Activated T-cell treated with anti-CD3 and anti-CD28 coated beads, Interleukin-2, amount 50 U/mL, for 72 hours (primary cell): Measurements from ENCODE around the gene NXPH4. TPM values are rescaled to one million over a fixed set of nuclear protein-coding genes. Genes with fewer than 3 reads are reported as not detected.

Experiments used
- ATAC-seq, 2 donors: fragments of 150-1000 bp; cut with Tn5 transposase; replicated peaks in 1 of 2; 2 replicates each; pipeline ENCODE4 v1.10.0; 2021; ENCODE audit warnings: moderate library complexity in 2 of 2, mild to moderate bottlenecking in 1 of 2
- DNase-seq, 2 donors: peaks; one replicate each; pipeline ENCODE4 v3.0.0; 2021 to 2022; ENCODE audit warnings: mixed read lengths in 1 of 2
- H3K27ac Mint-ChIP-seq: one replicate; pipeline ENCODE4 v1.8.0; 2022; ENCODE audit warnings: mild to moderate bottlenecking, moderate library complexity, mixed read lengths
- H3K27me3 Mint-ChIP-seq: one replicate; pipeline ENCODE4 v1.8.0; 2022; ENCODE audit warnings: low read depth, mixed read lengths
- H3K36me3 Mint-ChIP-seq, 2 donors: one replicate each; pipeline ENCODE4 v1.8.0; 2022; ENCODE audit warnings: mixed read lengths in 2 of 2, mild to moderate bottlenecking in 1 of 2; ENCODE audit not compliant: insufficient read depth in 2 of 2
- H3K4me1 Mint-ChIP-seq: one replicate; pipeline ENCODE4 v1.8.0; 2022; ENCODE audit warnings: low read depth, mixed read lengths
- H3K4me3 Mint-ChIP-seq, 2 donors: one replicate each; pipeline ENCODE4 v1.8.0; 2022; ENCODE audit warnings: mild to moderate bottlenecking in 2 of 2, mixed read lengths in 2 of 2, moderate library complexity in 2 of 2
- H3K9me3 Mint-ChIP-seq, 2 donors: one replicate each; pipeline ENCODE4 v1.8.0; 2022; ENCODE audit warnings: mixed read lengths in 2 of 2
- total RNA-seq, 2 donors: library from RNA; stranded (reverse); gene quantifications; one replicate each; pipeline ENCODE4 v1.2.3, GENCODE V29; 2022

NXPH4 gene
- total RNA-seq, 2 donors from 2014 or later = 1.5 to 2.3 TPM

- peaks cover 78% of the 10 kb centered on the region for H3K4me1 Mint-ChIP-seq
- no peak for ATAC-seq
These were observed 20.5 kb downstream of the NXPH4 start for GRCh38 chr12:57236925-57237595.

GRCh38 chr12:57237596-57237931, 21.0 kb downstream of the NXPH4 start:
- DNase-seq (no peak), ATAC-seq (no peak)
- H3K9me3 Mint-ChIP-seq = no peaks in the 10 kb centered on the region
- peaks cover 17 to 29% of the 10 kb centered on the region in 2 donors for H3K36me3 Mint-ChIP-seq
- H3K27me3 Mint-ChIP-seq = peaks cover 42% of the 10 kb centered on the region
- no peak overlapping the region for H3K27ac Mint-ChIP-seq
- H3K4me1 Mint-ChIP-seq = peaks cover 82% of the 10 kb centered on the region
- H3K4me3 Mint-ChIP-seq = peak overlapping the region; percentile 89 to 100

More at GRCh38 chr12:57236925-57237595, 20.5 kb downstream of the NXPH4 start:
- peak overlapping the region; percentile 89 to 100 for H3K4me3 Mint-ChIP-seq
- peaks cover 36% of the 10 kb centered on the region for H3K27me3 Mint-ChIP-seq
- H3K27ac Mint-ChIP-seq = no peak overlapping the region
- H3K9me3 Mint-ChIP-seq = no peaks in the 10 kb centered on the region
- peaks cover 18 to 30% of the 10 kb centered on the region in 2 donors for H3K36me3 Mint-ChIP-seq
- peak in 1 of 2 donors; percentile 31 for DNase-seq

- Mint-ChIP-seq H3K27me3 (peaks cover 48% of the 10 kb centered on the region), H3K4me1 (peaks cover 84% of the 10 kb centered on the region), H3K27ac (peak overlapping the region; percentile 58), H3K4me3 (peak overlapping the region; percentile 89 to 100), H3K9me3 (no peaks in the 10 kb centered on the region), H3K36me3 (peaks cover 12 to 25% of the 10 kb centered on the region in 2 donors)
- peak; percentile 2 to 4 for ATAC-seq
- DNase-seq = peak in 1 of 2 donors; percentile 46
These were observed 21.6 kb downstream of the NXPH4 start for GRCh38 chr12:57237932-57238853.

GRCh38 chr12:57238854-57239554, 22.4 kb downstream of the NXPH4 start:
- Mint-ChIP-seq H3K27ac (peak overlapping the region; percentile 58), H3K27me3 (peaks cover 52% of the 10 kb centered on the region), H3K4me3 (peak overlapping the region; percentile 89 to 100), H3K36me3 (peaks cover 10 to 21% of the 10 kb centered on the region in 2 donors), H3K9me3 (no peaks in the 10 kb centered on the region), H3K4me1 (peaks cover 88% of the 10 kb centered on the region)
- DNase-seq = peak; percentile 90 to 96
- peak; percentile 52 to 60 for ATAC-seq

GRCh38 chr12:57239587-57240065, 23.0 kb downstream of the NXPH4 start:
- Mint-ChIP-seq H3K27me3 (peaks cover 58% of the 10 kb centered on the region), H3K9me3 (no peaks in the 10 kb centered on the region), H3K4me3 (peak overlapping the region; percentile 89 to 100), H3K36me3 (peaks cover 7 to 14% of the 10 kb centered on the region in 2 donors), H3K27ac (peak overlapping the region; percentile 27), H3K4me1 (peaks cover 86% of the 10 kb centered on the region)
- DNase-seq (no peak), ATAC-seq (peak; percentile 0 to 7)

- ATAC-seq = peak; percentile 38 to 41
- H3K27ac Mint-ChIP-seq = peak overlapping the region; percentile 27
- H3K36me3 Mint-ChIP-seq = peaks cover 6 to 13% of the 10 kb centered on the region in 2 donors
- H3K27me3 Mint-ChIP-seq = peaks cover 58% of the 10 kb centered on the region
- DNase-seq = peak; percentile 83 to 84
- no peaks in the 10 kb centered on the region for H3K9me3 Mint-ChIP-seq
- peaks cover 84% of the 10 kb centered on the region for H3K4me1 Mint-ChIP-seq
- peak overlapping the region; percentile 89 to 100 for H3K4me3 Mint-ChIP-seq
These were observed 23.7 kb downstream of the NXPH4 start for GRCh38 chr12:57240066-57240921.

- peaks cover 81% of the 10 kb centered on the region for H3K4me1 Mint-ChIP-seq
- H3K27ac Mint-ChIP-seq = peak overlapping the region; percentile 27
These were observed 24.4 kb downstream of the NXPH4 start for GRCh38 chr12:57240926-57241401.

GRCh38 chr12:57241402-57242310, 25.1 kb downstream of the NXPH4 start:
- Mint-ChIP-seq H3K9me3 (no peaks in the 10 kb centered on the region), H3K4me1 (peaks cover 74% of the 10 kb centered on the region), H3K27ac (peak overlapping the region; percentile 5), H3K27me3 (peaks cover 58% of the 10 kb centered on the region), H3K36me3 (peaks cover 6 to 13% of the 10 kb centered on the region in 2 donors), H3K4me3 (peak overlapping the region; percentile 89 to 100)
- ATAC-seq = no peak
- DNase-seq = peak in 1 of 2 donors; percentile 16

More at GRCh38 chr12:57240926-57241401, 24.4 kb downstream of the NXPH4 start:
- peak in 1 of 2 donors; percentile 8 for ATAC-seq
- peaks cover 58% of the 10 kb centered on the region for H3K27me3 Mint-ChIP-seq
- no peaks in the 10 kb centered on the region for H3K9me3 Mint-ChIP-seq
- peak; percentile 50 to 57 for DNase-seq
- peaks cover 6 to 13% of the 10 kb centered on the region in 2 donors for H3K36me3 Mint-ChIP-seq
- peak overlapping the region; percentile 89 to 100 for H3K4me3 Mint-ChIP-seq

- Mint-ChIP-seq H3K4me1 (peaks cover 68% of the 10 kb centered on the region), H3K4me3 (peak overlapping the region; percentile 89 to 100), H3K9me3 (no peaks in the 10 kb centered on the region), H3K27ac (no peak overlapping the region), H3K27me3 (peaks cover 53% of the 10 kb centered on the region), H3K36me3 (peaks cover 6 to 13% of the 10 kb centered on the region in 2 donors)
- DNase-seq = peak in 1 of 2 donors; percentile 2
- ATAC-seq = no peak
These were observed 25.7 kb downstream of the NXPH4 start for GRCh38 chr12:57242329-57242690.

GRCh38 chr12:57242691-57243454, 26.3 kb downstream of the NXPH4 start:
- Mint-ChIP-seq H3K9me3 (no peaks in the 10 kb centered on the region), H3K4me1 (peaks cover 62% of the 10 kb centered on the region), H3K36me3 (peaks cover 6 to 13% of the 10 kb centered on the region in 2 donors), H3K27me3 (peaks cover 48% of the 10 kb centered on the region), H3K4me3 (peak overlapping the region; percentile 61 to 100), H3K27ac (no peak overlapping the region)
- peak; percentile 80 to 82 for DNase-seq
- peak; percentile 36 to 44 for ATAC-seq
